Activated effector memory CD4-positive, alpha-beta T cell treated with Interleukin-2 at 50 U/mL for 16 hours (primary cell): Measurements from ENCODE around the gene GNG12.

ENCODE experiments used
- DNase-seq: peaks from one replicate; pipeline ENCODE4 v3.0.0-alpha.2; 2020

Gene GNG12

DNA sequence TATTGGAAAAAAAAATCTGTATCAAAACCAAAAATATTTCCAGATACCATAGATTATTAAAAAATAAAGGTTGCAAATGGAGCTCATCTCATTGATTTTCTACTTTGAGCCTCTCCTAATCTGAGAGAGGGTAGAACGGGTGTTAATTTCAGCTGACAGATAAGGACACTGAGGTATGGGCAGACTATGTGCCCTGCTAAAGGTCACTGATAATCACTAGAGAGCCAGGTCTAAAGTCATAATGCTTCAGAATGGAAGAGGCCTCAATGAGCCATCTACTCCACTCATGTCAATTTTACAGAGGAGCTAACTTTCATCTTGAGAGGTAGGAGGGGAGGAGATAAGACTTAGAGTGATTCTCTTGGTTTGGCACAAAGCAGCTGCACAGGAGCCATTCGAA lies 21.0 kb downstream of the GNG12 start:
- no peak for DNase-seq

DNA sequence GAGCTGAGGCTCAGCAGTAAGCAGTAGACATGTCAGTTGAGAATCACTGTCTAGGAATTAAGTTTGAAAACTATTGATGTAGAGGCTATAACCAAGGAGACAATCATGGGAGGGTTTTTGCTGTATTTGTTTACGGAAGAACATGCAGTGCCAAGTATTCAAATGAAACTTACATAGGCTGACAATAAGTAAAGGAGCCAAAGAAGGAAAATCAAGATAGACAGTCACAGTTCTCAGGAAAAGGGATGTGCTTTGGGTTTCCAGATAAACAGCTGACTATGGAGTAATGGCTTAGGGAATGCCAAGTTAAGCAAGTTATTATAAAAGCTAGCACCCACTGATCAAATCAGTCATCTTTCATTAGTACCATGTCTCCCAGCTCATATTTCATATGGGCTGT lies 21.5 kb downstream of the GNG12 start:
- DNase-seq = no peak

DNA sequence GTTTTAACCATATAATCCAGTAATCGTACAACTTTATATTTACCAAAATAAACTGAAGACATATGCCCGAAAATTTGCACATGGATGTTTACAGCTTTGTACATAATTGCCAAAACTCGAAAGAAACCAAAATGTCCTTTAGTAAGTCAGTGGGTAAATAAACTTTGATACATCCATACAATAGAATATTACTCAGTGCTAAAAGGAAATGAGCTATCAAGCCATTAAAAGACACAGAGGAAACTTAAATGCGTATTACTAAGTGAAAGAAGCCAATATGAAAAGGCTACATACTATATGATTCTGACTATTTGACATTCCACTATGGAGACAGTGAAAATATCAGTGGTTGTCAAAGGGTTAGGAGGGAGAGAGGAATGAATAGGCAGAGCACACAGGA lies 23.4 kb downstream of the GNG12 start:
- no peak for DNase-seq

DNA sequence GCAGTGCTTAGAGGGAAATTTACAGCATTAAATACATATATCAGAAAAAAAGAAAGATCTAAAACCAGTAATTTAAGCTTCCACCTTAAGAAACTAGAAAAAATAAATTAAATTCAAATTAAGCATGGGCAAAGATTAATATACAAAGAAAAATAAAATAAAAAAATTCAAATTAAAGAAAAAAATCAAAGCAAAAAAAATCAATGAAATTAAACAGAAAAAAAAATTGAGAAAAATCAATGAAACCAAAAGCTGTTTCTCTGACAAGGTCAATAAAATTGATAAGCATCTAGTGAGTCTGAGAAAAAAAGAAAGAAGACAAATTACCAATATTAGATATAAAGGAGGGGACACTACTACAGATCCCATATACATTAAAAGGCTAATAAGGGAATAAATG lies 26.0 kb downstream of the GNG12 start:
- DNase-seq = no peak

DNA sequence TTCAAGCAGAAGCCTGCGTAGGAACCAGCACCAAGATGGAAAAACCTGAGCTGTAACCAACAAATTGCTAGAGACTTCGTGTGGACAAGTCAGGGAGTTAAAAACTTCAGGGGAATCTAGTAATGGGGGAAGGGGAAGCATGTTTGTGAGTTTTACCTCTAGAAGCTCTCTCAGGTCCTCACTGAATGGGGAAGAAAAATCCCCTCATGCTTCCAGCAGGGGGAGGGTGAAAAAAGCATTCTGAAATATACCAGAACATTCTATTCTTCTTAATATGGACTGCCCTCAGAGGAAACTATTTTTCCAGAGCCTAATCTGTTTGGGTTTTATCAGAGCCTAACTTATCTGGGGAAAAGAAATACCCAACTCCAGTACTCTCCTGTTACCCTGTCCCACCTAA lies 28.6 kb downstream of the GNG12 start:
- no peak for DNase-seq

DNA sequence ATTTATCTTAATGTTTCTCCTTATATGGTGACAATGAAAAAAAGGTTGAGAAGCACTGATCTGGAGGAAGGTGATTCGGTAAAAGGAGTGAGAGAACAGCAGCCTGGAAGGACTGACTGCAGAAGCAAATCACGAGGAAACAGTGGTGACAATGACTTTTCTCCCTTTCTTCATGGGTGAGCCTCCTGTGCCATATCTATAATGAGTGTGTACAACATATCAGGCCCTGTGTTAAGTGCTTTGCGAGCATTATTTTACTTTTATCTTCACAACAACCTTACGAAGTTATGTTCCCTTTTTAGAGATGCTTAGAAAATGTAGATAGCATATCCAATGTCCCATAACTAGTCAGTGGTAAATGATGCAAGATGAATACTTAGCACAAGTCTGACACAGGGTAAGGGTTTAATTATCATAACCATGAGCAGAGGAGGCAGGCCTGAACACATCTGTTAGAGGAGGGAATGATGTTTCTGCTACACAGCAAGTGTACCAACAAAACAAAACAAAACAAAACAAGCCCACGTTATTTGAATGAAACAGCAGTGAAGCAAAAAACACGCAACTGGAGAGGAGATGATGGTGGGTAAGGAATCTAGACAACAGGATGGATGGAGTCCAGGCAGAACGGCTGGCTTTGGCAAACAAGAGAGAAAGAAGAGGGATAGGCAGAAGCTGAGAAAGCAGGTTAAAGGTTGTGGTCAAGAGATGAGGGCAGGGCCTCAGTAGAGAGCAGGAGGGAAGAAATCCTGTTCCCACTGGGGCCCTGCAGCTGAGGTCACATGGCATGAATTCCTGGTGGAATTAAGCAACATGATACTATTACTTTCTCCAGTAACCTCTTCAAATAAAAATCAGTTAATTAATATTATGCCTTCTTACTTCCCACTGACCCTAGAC lies 29.6 kb downstream of the GNG12 start:
- DNase-seq = no peak

DNA sequence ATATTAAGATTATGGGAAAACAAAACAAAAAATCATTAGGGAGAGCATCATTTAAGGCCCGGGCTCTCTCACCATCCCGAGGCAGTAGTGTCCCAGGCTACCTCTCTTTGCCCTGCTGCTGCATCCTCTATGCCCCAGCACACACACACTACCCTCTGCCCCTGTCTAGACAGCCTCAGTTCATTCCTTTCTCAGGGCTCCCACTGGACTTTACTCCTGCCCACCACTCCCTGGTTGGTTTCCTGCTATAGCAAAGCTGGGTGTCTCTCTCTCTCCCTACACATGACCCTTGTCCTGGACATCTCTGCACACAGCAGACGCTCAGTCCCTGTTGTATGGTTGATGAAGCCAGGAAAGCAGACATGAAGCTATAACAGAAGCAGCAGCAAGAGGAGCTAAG lies 30.7 kb downstream of the GNG12 start:
- DNase-seq = no peak

DNA sequence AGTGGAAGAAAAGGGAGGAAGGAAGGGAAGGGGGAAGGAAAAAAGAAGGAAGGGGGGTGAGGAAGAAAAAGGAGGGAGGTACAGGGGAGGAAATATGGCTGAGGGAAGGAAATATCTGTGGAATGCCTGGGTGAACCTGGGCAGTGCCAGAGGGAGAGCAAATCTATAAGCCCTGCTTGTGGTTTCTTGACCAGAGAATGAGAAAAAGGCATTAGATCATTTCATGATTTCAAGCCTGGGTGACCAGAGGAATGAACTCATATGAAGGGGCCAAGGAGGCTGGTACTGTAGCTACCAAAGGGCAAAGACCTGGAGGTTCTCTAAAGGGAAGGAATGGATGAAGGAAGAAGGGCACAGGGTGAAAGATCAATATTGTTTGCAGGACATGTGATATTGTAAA lies 31.4 kb downstream of the GNG12 start:
- no peak for DNase-seq

DNA sequence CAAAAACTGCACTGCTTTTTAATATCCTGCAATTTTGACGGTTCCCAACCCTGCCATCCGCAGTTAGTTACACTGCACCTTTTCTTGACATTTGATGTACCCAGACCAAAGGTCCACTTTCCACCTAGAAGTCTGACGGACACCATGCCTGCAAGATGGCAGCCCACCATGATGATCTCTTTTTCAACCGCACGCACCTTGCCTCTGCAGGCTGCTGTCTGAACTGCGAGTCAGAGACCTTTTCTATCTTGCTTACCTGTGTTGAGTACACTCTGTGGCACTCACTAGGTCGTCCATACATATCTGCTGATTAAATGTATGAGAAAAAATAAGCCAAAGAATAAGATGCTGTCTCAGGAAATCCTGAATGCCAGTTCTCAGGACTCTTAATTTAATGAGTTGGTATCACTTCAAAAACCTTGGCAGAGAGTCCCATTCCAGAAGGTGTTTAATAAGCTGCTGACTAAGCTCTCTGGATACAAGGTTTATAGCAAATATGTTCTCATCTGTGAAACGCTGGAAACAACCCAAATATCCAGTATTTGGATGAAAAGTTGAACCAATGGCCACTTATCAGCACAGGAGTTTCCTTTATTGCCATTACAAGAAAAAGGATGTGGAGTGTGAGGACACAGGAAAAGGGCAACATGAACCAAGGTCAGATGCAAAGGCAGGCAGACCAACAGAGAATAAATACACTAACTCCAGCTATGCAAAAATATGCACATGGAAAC lies 37.9 kb downstream of the GNG12 start:
- DNase-seq = no peak

DNA sequence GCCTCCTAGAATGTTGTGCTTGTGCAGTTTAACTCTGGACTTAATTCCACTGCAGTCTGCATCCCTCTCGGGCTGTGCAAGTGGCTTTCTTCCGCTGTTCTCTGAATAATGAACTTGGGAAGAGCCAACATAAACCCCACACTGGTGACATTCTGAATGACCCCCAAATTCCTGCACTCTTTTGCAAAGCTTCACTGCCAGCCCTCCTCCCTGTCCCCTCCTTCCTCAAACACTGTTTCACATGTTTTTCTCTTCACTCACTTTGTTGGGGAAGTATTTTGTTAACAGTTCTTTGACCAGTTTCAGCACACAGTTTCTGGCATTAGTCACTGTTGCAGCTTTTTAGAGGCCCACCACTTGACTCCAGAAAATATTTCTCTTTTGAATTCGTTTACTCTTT lies 39.7 kb downstream of the GNG12 start:
- no peak for DNase-seq

DNA sequence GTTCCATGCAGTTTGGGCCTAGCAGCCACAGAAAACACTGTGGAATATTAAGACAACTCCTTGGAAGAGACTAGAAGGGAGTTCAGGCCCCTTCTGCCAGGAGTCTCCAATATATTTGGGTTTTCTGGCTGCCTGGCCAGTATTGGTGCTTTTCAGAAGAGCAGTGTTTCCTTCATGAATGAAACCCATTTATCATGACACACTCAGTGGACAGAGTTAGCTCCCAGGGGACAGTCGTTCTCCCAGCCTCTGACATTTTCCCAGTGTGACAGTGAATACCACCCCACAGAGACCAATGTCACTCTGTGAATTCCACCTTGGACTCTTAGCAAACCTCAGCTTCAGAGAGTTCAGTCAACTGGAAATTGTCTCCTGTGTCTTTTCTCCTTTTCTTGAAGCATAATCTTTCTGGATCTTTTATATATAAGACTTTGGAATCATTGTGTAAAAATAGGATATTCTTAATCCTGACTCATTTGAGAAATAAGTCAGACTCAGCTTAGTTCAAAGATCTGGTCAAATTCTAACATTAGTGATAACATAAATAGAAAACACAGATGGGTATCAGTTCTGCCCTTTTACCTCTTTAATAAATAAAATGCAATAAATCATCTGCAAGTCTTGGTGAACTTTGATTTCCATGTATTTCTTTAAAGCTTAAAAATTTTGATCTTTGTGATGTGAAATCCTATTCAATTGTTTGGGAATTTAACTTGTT lies 40.4 kb downstream of the GNG12 start:
- no peak for DNase-seq

DNA sequence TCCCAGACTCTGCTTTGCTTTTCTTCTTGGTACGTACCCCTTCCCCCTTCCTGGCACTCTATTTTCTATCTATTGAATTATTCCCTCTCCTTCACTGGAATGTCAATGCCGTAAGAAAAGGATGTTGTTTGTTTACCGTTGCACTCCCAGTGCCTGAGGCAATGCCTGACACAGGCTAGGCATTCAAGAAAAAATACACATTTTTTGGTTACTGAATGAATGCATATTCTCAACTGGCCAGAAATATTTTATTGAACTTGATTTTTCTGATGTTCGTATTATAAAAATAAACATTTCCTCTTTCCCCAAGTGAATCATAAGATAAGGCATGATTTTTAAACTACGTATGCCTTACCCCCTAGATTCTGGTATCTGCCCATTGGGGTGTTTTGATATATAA lies 41.2 kb downstream of the GNG12 start:
- no peak for DNase-seq

DNA sequence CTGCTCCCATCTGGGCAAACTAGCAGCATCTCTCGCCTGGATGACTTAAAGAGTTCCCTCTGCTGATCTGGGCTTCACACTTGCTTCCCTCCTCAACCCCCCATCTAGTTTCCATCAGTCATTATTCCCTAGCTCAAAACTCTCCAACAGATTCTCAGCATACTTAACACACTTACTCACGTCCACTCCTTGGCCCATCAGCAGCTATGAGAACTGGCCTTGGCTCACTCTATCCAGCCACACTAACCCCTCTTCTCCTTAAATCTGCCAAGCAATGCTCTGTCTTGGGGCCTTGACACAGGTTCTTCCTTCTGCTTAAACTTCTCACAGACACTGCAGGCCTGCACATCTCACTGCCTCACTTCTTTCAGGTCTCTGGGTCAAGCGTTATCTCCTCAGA lies 41.6 kb downstream of the GNG12 start:
- DNase-seq = no peak

DNA sequence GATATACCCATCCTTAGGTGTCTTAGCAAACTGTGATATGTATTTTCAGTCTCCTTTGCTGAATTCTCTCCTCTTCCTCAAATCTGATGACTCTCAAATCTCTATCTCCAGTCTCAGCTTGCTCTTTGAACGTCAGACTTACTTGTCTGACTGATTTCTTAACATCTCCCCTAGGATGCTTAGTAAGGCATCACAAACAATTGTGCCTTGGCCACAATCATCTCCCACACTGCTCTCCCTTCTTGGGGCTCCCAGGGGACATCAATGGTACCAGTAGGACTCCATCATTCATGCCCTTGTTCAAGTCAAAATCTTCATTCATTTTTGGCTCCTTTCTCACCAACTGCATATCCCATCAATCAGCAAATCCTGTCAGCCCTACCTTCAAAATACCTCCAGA lies 42.0 kb downstream of the GNG12 start:
- DNase-seq = no peak

DNA sequence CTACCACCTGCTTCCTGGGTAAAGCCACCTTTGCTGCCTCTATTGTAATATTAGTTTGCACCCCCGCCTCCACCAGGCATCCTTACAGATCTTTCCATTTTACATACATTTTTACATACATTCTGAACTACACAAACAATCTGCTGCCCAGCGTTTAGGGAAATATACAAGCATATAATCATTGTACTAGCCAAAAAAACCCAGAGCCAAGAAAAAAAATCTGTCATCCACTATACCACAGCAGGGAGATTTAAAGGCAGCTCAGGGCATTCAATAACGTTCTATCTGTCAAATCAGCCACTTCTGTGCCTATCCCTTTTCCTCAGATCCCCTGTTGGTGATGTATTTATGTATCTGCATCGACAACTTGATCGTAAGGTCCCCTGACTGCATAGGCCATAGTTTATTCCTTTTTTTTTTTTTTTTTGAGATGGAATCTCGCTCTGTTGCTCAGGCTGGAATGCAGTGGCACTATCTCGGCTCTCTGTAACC lies 43.0 kb downstream of the GNG12 start:
- DNase-seq = no peak

DNA sequence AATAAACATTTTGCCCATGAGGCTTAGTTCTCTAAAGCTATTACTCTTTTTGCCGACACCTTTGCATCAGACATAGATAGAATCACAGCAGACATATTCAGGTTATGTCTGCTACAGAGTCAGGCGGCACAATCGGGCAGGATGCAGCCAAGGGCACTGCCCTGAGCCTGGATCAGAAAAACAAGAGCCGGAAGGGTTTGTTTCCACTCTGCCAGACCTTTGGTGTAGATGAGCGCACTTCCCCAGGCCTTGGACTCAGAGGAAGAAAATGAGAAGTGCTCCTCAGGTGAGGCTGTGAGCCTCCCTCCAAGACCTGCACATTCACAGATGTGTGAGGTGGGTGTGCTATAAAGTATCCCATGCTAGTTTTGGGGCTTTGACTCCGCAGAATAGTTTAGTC lies 43.7 kb downstream of the GNG12 start:
- DNase-seq = no peak

DNA sequence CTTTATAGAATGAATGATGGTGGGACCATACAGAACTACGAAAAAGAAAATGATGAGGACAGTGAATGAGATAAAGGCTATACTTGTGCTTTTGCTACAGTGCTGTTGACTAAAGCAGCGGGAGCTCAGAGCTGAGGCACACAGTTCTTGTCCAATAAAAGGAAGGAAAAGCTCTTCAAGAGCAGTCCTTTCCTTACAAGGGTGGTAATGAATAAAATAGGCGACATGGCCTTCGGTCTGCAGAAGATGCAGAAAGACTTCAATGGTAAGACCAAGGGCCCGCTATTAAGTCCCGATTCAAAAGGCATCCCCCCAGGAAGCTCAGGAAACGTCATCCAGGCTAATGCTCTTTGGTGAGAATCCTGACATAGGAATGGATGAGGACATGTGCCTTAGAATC lies 44.4 kb downstream of the GNG12 start:
- no peak for DNase-seq

DNA sequence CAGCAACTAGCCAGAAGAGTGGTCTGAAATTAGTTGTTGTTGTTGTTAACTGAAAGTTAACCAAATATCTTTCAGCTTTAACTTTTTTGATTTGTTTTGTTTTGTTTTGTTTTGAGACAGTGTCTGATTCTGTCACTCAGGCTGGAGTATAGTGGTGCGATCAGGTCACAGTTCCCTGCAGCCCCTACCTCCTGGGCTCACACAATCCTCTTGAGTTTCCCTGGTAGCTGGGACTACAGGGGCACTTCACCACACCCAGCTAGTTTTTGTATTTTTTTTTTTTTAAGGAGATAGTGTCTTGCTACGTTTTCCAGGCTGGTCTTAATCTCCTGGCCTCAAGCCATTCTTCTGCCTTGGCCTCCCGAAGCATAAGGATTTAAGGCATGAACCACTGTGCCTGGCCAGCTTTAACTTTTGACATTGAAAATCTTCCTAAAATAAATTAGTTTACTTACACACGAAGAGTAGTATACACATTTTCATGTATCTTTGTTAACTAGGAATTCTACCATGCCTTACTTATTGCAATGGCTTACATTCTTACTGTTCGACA lies 45.0 kb downstream of the GNG12 start:
- no peak for DNase-seq

DNA sequence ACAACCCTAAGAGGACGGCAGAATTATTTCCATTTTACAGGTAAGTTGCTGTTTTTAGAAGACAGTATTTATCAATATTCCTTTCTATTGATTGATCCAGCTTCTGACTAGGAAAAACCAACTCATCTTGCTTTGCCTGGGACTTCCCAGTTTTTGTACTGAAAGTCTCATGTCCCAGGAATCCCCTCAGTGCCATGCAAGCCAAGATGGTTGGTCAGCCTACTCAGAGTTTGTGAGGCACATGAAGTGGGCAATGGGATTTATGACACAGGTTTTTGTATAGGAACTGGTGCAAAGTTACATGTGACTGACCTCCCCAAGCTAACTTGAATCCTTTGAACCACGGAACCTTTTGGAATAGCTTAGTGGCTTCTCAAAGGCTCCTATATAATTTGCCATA lies 45.5 kb downstream of the GNG12 start:
- no peak for DNase-seq

DNA sequence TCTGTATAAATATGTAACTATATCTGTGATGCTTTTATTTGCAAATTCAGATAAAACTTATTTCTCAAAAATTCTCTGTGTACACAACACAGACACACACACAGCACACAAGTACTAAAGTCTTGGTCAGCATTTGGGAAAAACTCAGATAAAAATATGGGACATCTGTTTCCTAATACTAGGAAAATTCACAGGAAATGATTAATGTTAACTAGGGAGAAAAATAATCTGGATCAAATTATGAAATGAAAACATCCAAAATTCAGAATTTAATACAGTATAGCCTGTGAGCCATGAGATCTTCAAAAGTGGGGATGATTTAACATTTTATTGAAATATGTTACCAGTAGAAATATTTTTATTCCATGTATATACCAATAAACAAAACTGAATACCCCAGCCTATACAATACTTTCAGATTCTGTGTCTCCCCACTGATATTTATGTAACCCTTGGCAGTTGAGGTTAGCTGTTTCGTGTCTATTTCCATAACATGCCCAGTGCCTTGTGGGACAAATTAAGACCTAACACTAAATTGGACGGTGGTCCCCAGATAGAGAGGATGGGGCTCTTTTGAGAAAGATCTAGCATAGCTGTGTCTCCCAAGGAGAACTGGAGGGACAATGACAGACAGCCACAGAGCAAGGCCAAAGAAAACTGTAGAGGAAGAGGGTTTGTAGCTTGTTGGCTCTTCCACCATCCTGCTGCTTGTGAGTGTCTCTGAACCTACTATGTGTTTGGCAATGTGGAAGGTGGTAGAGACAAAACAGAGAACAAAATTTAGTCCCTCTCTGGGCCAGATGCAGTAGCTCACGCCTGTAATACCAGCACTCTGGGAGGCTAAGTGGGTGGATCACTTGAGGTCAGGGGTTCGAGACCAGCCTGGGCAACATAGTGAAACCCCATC lies 47.2 kb downstream of the GNG12 start:
- no peak for DNase-seq

DNA sequence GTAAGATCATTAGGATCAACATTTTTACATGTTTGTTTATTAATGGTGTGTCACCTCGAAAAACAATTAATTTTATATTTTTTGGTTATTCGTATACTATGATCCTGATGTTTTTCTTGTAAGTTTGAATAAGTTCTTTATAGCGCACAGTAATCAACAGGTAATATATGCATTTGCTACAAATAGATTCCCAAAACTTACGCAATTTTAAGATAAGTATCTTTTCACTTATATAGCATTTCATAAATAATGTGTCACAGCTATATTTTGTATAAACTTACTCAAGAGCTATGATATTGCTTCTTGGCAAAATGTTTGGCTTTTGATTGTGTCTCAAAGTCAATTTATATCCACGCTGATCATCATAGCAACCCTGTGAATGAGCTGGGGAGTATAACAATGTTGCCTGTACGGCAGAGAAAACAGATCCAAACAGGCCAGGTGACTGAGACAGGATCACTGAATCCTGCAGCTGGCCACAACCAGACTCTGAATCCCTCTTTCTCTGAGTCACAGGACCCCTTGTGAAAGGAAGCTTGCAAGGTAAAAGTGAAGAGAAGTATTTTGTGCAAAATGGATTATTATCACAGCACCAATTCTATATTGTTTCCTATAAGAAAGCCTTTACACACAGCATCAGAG lies 48.6 kb downstream of the GNG12 start:
- no peak for DNase-seq

DNA sequence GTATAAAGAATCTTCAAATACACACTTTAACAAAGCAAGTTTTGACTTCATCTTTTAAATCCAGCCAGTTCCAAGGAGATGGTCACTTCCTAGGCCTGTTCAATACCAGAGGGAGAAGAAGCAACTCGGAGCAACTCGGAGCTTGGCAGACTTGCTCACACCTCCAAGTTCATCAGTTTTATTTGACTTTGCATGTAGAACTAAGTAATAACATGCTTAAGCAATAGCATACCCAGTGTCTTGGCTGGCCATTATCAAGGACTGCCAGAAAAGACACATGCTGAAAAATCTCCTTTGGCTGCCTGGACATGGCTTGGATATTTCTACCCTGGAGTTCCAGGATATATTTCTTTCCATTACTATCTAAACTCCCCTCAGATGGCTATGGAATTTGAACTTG lies 52.6 kb downstream of the GNG12 start:
- no peak for DNase-seq
